Prostate gland (tissue), 2 donors: ENCODE results near the gene DENND4C. TPM values are rescaled to one million over a fixed set of nuclear protein-coding genes. Genes with fewer than 3 reads are reported as not detected.

ENCODE experiments used
- DNase-seq: peaks from one replicate; pipeline ENCODE4 v3.0.0-alpha.2; 2019; ENCODE audit warnings: low spot score
- H3K27ac ChIP-seq, 2 donors: fragments of 200-600 bp; sonication (generic); 2 replicates each; pipeline ENCODE4 v1.5.1; 2017 to 2019
- H3K27me3 ChIP-seq: fragments of 200-600 bp; sonication (generic); replicated peaks from 2 replicates; pipeline ENCODE4 v1.5.1; 2019; ENCODE audit not compliant: insufficient read depth
- H3K36me3 ChIP-seq, 2 donors: fragments of 200-600 bp; sonication (generic); 1 replicate in 1 of 2; 2 replicates in 1 of 2; pipeline versions ENCODE4 v1.5.1 to v1.8.1; 2017 to 2019
- H3K4me1 ChIP-seq: fragments of 200-600 bp; sonication (generic); replicated peaks from 2 replicates; pipeline ENCODE4 v1.5.1; 2019
- H3K4me3 ChIP-seq, 2 donors: fragments of 200-600 bp; sonication (generic); 2 replicates each; pipeline ENCODE4 v1.5.1; 2017 to 2019
- H3K9me3 ChIP-seq: fragments of 200-600 bp; sonication (generic); 2 replicates; pipeline ENCODE4 v1.5.1; 2017
- POLR2A ChIP-seq: fragments of 450-650 bp; IDR thresholded peaks from one replicate; pipeline ENCODE4 v1.6.1; 2016; ENCODE audit warnings: antibody characterized with exemption, mild to moderate bottlenecking
- POLR2AphosphoS5 ChIP-seq: sonication (generic); formaldehyde crosslinking; IDR thresholded peaks from one replicate; pipeline ENCODE4 v1.6.1; 2017; ENCODE audit warnings: antibody characterized with exemption
- WGBS: methylation state at CpG from one replicate; pipeline ENCODE4 v1.1.5; 2018; 5-methylcytosine and 5-hydroxymethylcytosine counted together
- intact Hi-C: fragments of 100-400 bp; cut with DNase I; formaldehyde crosslinking; loops from one replicate; pipeline ENCODE4 v1.14.2; 2022
- total RNA-seq, 2 donors: library from RNA; depleted of rRNA; stranded (reverse); fragments of >200 nt; gene quantifications; one replicate each; pipeline ENCODE4 v1.1.0, GENCODE V29; 2016
- TF ChIP-seq, protein P1 (sequence below), 4 experiments: fragments of 200-600 bp in 2 of 4; fragments of 450-650 bp in 2 of 4; sonication (generic) in 2 of 4; IDR thresholded peaks; 1 replicate in 3 of 4; 2 replicates in 1 of 4; pipeline ENCODE4 v1.5.1; 2016 to 2019; ENCODE audit warnings: antibody characterized with exemption in 4 of 4, mild to moderate bottlenecking in 2 of 4, moderate library complexity in 2 of 4

Gene DENND4C
- total RNA-seq, 2 donors from 2014 or later = 71.4 to 104 TPM

DNA sequence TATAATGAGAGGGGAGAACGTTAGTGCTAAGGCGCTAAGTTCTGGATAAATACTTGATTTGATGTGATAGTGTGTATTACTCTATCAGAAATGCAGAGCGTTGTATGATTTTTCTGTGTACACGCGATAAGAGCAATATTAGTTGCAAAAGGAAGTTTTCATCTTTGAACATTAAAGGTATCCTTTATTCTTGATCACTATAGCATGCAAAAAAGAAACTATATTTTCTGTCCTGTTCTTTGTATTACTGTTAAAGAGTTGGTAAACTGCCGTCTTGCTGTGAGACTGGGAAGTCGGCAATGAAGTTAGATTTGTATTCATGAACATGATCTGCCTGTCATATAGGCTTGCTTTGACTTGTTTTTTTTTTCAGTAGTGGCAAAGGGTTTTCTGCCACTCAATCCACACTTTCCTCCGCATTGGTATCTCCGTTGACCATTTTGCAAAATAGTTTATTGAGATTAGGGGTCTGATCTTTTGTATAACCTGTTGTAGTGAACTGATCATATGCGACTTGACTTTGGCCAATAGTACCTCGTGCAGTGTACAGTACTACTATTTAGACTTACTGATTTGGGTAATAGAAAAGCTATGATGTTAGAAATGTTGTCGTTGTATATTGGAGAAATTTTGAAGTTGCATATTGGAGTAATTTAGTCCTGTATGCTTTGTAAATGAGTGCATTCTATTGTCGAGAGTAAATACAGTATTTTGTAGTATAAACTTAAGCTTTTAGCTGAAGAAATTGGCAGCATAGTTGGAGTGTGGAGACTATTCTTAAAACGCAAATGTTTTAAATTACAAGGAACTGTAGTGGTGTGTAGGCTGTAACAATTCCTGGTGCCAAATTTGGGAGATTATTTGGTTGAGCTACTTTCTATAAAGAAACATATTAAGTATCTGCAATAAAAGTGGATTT lies 1.7 kb downstream of the DENND4C start:
- DNase-seq = no peak
- no peaks in the 10 kb centered on the region for H3K36me3 ChIP-seq
- H3K4me1 ChIP-seq = peaks cover 2% of the 10 kb centered on the region
- no peak for TF ChIP-seq POLR2A
- TF ChIP-seq, protein P1, sequence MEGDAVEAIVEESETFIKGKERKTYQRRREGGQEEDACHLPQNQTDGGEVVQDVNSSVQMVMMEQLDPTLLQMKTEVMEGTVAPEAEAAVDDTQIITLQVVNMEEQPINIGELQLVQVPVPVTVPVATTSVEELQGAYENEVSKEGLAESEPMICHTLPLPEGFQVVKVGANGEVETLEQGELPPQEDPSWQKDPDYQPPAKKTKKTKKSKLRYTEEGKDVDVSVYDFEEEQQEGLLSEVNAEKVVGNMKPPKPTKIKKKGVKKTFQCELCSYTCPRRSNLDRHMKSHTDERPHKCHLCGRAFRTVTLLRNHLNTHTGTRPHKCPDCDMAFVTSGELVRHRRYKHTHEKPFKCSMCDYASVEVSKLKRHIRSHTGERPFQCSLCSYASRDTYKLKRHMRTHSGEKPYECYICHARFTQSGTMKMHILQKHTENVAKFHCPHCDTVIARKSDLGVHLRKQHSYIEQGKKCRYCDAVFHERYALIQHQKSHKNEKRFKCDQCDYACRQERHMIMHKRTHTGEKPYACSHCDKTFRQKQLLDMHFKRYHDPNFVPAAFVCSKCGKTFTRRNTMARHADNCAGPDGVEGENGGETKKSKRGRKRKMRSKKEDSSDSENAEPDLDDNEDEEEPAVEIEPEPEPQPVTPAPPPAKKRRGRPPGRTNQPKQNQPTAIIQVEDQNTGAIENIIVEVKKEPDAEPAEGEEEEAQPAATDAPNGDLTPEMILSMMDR (IDR thresholded peaks at IDR 0.05) = no peak
- no peak for TF ChIP-seq POLR2AphosphoS5
- no peaks in the 10 kb centered on the region for H3K9me3 ChIP-seq
- 2% methylated on average over 14 of the region's 14 CpGs for WGBS
- H3K4me3 ChIP-seq = peak overlapping the region; percentile 65 to 99
- intact Hi-C loops = loop anchor here (5.0 to 10.0 kb wide), 4 partner anchors 105 to 225 kb away; partner anchors contain the start of genes HAUS6, PLIN2 and RPS6
- peak overlapping the region; percentile 96 to 99 for H3K27ac ChIP-seq
- H3K27me3 ChIP-seq = no peaks in the 10 kb centered on the region

GRCh38 chr9:19232823-19233194 lies 2.3 kb downstream of the DENND4C start:
- Histone ChIP-seq H3K9me3 (no peaks in the 10 kb centered on the region), H3K4me3 (peak overlapping the region; percentile 65 to 99), H3K36me3 (no peaks in the 10 kb centered on the region), H3K27ac (peak overlapping the region; percentile 35 to 96), H3K27me3 (no peaks in the 10 kb centered on the region), H3K4me1 (peaks cover 3% of the 10 kb centered on the region)
- no peak for DNase-seq
- TF ChIP-seq POLR2A (no peak), POLR2AphosphoS5 (peak; percentile 33)
- WGBS = 4% methylated on average over 1 of the region's 1 CpG
- intact Hi-C loops = loop anchor here (5.0 to 10.0 kb wide), 4 partner anchors 106 to 224 kb away; partner anchors contain the start of genes HAUS6, PLIN2 and RPS6

DNA sequence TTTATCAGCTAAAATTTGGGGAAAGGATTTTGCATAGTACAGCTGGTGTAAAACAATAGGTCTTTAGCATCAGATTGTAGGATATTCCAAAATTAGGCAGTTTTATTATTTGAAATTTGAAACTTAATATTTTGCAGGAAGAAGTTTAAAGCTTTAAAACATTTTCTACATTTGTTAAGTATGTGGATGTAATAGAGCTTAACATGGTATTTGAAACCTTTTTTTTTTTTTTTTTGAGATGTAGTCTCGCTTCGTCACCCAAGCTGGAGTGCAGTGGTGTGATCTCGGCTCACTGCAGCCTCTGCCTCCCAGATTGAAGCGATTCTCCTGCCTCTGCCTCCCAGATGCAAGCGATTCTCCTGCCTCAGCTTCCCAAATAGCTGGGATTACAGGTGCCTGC lies 2.9 kb downstream of the DENND4C start:
- Histone ChIP-seq H3K27me3 (no peaks in the 10 kb centered on the region), H3K27ac (no peak overlapping the region), H3K4me1 (peaks cover 3% of the 10 kb centered on the region), H3K4me3 (no peak overlapping the region), H3K36me3 (no peaks in the 10 kb centered on the region), H3K9me3 (no peaks in the 10 kb centered on the region)
- WGBS = 63% methylated on average over 5 of the region's 5 CpGs
- intact Hi-C loops = loop anchor here (5.0 to 10.0 kb wide), 4 partner anchors 106 to 224 kb away; partner anchors contain the start of genes HAUS6, PLIN2 and RPS6
- TF ChIP-seq POLR2A = no peak
- TF ChIP-seq, protein P1 (IDR thresholded peaks at IDR 0.05) = no peak
- no peak for TF ChIP-seq POLR2AphosphoS5
- DNase-seq = no peak

DNA sequence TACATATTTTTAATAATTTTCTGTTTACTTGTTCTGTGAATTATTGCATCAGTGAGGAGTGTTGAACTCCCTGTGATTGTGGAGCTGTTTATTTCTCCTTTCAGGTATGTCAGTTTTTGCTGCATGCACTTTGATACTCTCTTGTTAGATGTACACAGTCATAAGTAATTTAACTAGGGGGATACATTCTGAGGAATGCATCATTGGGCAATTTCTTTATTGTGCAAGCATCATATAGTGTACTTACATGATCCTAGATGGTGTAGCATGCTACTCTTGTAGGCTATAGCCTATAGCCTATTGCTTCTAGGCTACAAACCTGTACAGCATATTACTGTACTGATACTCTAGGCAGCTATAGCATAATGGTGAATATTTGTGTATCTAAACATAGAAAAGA lies 9.5 kb downstream of the DENND4C start:
- Histone ChIP-seq H3K27me3 (no peaks in the 10 kb centered on the region), H3K4me1 (peaks cover 3% of the 10 kb centered on the region), H3K36me3 (no peaks in the 10 kb centered on the region), H3K9me3 (no peaks in the 10 kb centered on the region), H3K4me3 (no peak overlapping the region), H3K27ac (no peak overlapping the region)
- DNase-seq = no peak
- intact Hi-C loops = loop anchor here (10.0 kb wide), 1 partner anchor 135 kb away; the partner anchor contains the start of gene HAUS6
- TF ChIP-seq, protein P1 (IDR thresholded peaks at IDR 0.05) = no peak
- no peak for TF ChIP-seq POLR2AphosphoS5
- no peak for TF ChIP-seq POLR2A

DNA sequence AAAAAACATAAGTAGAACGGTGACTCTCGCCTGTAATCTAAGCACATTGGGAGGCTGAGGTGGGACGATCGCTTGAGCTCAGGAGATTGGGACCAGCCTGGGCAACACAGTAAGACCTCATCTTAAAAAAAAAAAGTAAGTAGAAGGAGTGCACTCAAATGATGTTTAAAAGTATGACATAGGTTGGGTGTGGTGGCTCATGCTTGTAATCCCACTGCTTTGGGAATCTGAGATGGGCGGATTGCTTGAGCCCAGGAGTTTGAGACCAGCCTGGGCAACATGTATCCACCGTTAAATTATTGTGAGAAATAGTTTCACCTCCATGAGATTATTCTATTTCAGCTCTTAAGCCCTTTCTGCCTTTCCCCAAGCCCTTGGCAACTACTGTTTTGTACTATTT lies 11.2 kb downstream of the DENND4C start:
- TF ChIP-seq POLR2A = no peak
- TF ChIP-seq POLR2AphosphoS5 = no peak
- TF ChIP-seq, protein P1 (IDR thresholded peaks at IDR 0.05) = no peak
- H3K27me3 ChIP-seq = no peaks in the 10 kb centered on the region
- peaks cover 3% of the 10 kb centered on the region for H3K4me1 ChIP-seq
- H3K4me3 ChIP-seq = no peak overlapping the region
- H3K27ac ChIP-seq = no peak overlapping the region
- H3K9me3 ChIP-seq = no peaks in the 10 kb centered on the region
- DNase-seq = no peak
- H3K36me3 ChIP-seq = no peaks in the 10 kb centered on the region
- intact Hi-C loops = no loop called here
- 81% methylated on average over 6 of the region's 6 CpGs for WGBS
